ENCODE measurements around the gene FSTL3. TPM values are rescaled to one million over a fixed set of nuclear protein-coding genes. Genes with fewer than 3 reads are reported as not detected.
"Not testable (repeated sequence)": the region's sequence is repeated elsewhere in the genome, so short reads cannot be mapped to it uniquely, and the experiment has no call there.

The FSTL3 gene
- total RNA-seq, 4 donors from 2014 or later: 115 to 226 (median 217) TPM

GRCh38 chr19:662207-662961 lies 13.8 kb upstream of the FSTL3 start:
- Histone ChIP-seq H3K27me3 (no peaks in the 10 kb centered on the region), H3K27ac (replicated peaks in 1 of 4) (peak overlapping the region; percentile 89 to 96 (median 94)), H3K4me1 (peaks cover 63 to 74% (median 72%) of the 10 kb centered on the region in 4 donors), H3K4me3 (peak overlapping the region; percentile 81 to 100 (median 100)), H3K36me3 (peaks cover 0 to 13% (median 6%) of the 10 kb centered on the region in 4 donors), H3K9me3 (no peaks in the 10 kb centered on the region)
- WGBS: 0% methylated on average over 4 of the region's 81 CpGs
- DNase-seq (ENCODE audit: extremely low spot score): no peak
- intact Hi-C loops (cut with DNase I): no loop called here
- peak in 1 of 2 donors; percentile 16 for TF ChIP-seq POLR2AphosphoS5 (IDR thresholded peaks at IDR 0.05)
- TF ChIP-seq CTCF (IDR thresholded peaks at IDR 0.05): no peak
- TF ChIP-seq POLR2A (IDR thresholded peaks at IDR 0.05; ENCODE audit: low read depth): no peak
- TF ChIP-seq EP300 (IDR thresholded peaks at IDR 0.05): no peak

- intact Hi-C loops (cut with DNase I): no loop called here
- H3K9me3 ChIP-seq: no peaks in the 10 kb centered on the region
- no peaks in the 10 kb centered on the region for H3K27me3 ChIP-seq
- peak; percentile 99 for DNase-seq (ENCODE audit: extremely low spot score)
- 1% methylated on average over 37 of the region's 97 CpGs for WGBS
- peak within 1 kb of the TSS; percentile 92 to 96 (median 96) for H3K27ac ChIP-seq (replicated peaks in 1 of 4)
- peaks cover 57 to 67% (median 64%) of the 10 kb centered on the region in 4 donors for H3K4me1 ChIP-seq
- TF ChIP-seq CTCF (IDR thresholded peaks at IDR 0.05) (peak in 1 of 3 experiments; percentile 9), POLR2A (IDR thresholded peaks at IDR 0.05; ENCODE audit: low read depth) (no peak), EP300 (IDR thresholded peaks at IDR 0.05) (no peak), POLR2AphosphoS5 (IDR thresholded peaks at IDR 0.05) (peak; percentile 81 to 87)
- H3K4me3 ChIP-seq: peak within 1 kb of the TSS; percentile 81 to 100 (median 100)
- H3K36me3 ChIP-seq: peaks cover 0 to 7% (median 3%) of the 10 kb centered on the region in 4 donors
Observed at GRCh38 chr19:662962-663681, 13.1 kb upstream of the FSTL3 start, which contains the start of gene RNF126. TSS of gene RNF126 (minus strand) at chr19:663214. CDS start at chr19:663121, 93 bp downstream.

DNA sequence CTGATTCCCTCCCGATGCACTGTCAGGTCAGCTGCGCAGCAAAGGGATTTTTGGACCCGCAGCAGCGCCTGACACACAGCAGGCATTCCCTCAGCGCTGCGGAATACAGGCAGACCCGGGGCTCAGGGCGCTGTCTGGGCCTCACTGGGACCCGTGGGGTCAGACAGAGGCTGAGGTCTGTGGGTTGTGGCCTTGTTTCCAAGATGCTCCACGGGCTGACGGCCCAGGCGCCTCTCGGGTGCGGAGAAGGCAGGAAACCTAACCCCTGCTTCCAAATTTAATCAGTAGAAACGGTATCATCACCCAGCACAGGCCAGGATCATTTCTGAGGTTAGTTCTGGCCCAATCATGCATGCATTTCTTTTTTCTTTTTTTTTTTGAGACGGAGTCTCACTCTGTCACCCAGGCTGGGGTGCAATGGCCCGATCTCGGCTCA lies 12.5 kb upstream of the FSTL3 start:
- intact Hi-C loops (cut with DNase I): no loop called here
- no peaks in the 10 kb centered on the region for H3K9me3 ChIP-seq
- TF ChIP-seq POLR2A (IDR thresholded peaks at IDR 0.05; ENCODE audit: low read depth) (no peak), EP300 (IDR thresholded peaks at IDR 0.05) (no peak), CTCF (IDR thresholded peaks at IDR 0.05) (no peak), POLR2AphosphoS5 (IDR thresholded peaks at IDR 0.05) (no peak)
- 48% methylated on average over 16 of the region's 18 CpGs for WGBS
- peak overlapping the region; percentile 81 to 100 (median 100) for H3K4me3 ChIP-seq
- no peaks in the 10 kb centered on the region for H3K27me3 ChIP-seq
- DNase-seq (ENCODE audit: extremely low spot score): no peak
- peaks cover 51 to 61% (median 59%) of the 10 kb centered on the region in 4 donors for H3K4me1 ChIP-seq
- peak overlapping the region; percentile 92 to 96 (median 96) for H3K27ac ChIP-seq (replicated peaks in 1 of 4)
- H3K36me3 ChIP-seq: peaks cover 0 to 1% (median under 1%) of the 10 kb centered on the region in 4 donors

- Histone ChIP-seq H3K9me3 (no peaks in the 10 kb centered on the region), H3K27ac (replicated peaks in 1 of 4) (peak overlapping the region; percentile 10 to 46 (median 20)), H3K27me3 (no peaks in the 10 kb centered on the region), H3K4me1 (peaks cover 38 to 48% (median 46%) of the 10 kb centered on the region in 4 donors), H3K36me3 (no peaks in the 10 kb centered on the region), H3K4me3 (peak overlapping the region; percentile 26 to 51 (median 41))
- no peak for DNase-seq (ENCODE audit: extremely low spot score)
- WGBS: 15% methylated on average over 10 of the region's 24 CpGs
- intact Hi-C loops (cut with DNase I): loop anchor here (1.0 to 5.0 kb wide), 2 partner anchors 69 to 197 kb away; no protein-coding TSS in a partner anchor
- peak; percentile 50 to 63 for TF ChIP-seq POLR2AphosphoS5 (IDR thresholded peaks at IDR 0.05)
- TF ChIP-seq CTCF (IDR thresholded peaks at IDR 0.05): peak; percentile 92 to 99 (median 97)
- no peak for TF ChIP-seq POLR2A (IDR thresholded peaks at IDR 0.05; ENCODE audit: low read depth)
Observed at GRCh38 chr19:664913-665443, 11.2 kb upstream of the FSTL3 start.

DNA sequence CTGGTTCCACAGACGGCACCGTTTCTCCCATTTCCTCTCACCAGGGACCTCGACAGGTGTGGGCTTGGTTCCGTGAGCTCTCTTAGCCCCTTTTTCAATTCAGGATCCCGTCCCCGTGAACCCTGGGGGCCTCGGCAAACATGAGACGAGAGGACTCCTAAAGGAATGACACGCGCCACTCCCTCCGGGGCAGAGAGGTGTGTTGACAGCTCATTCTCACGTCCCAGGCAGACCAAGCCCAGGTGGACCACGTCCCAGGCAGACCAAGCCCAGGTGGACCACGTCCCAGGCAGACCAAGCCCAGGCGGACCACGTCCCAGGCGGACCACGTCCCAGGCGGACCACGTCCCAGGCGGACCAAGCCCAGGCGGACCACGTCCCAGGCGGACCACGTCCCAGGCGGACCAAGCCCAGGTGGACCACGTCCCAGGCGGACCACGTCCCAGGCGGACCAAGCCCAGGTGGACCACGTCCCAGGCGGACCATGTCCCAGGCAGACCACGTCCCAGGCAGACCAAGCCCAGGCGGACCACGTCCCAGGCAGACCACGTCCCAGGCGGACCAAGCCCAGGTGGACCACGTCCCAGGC lies 9.1 kb upstream of the FSTL3 start:
- intact Hi-C loops (cut with DNase I): loop anchor here (5.0 kb wide), 1 partner anchor 195 kb away; no protein-coding TSS in a partner anchor
- WGBS: 89% methylated on average over 19 of the region's 38 CpGs
- not testable (repeated sequence) for DNase-seq (ENCODE audit: extremely low spot score)

DNA sequence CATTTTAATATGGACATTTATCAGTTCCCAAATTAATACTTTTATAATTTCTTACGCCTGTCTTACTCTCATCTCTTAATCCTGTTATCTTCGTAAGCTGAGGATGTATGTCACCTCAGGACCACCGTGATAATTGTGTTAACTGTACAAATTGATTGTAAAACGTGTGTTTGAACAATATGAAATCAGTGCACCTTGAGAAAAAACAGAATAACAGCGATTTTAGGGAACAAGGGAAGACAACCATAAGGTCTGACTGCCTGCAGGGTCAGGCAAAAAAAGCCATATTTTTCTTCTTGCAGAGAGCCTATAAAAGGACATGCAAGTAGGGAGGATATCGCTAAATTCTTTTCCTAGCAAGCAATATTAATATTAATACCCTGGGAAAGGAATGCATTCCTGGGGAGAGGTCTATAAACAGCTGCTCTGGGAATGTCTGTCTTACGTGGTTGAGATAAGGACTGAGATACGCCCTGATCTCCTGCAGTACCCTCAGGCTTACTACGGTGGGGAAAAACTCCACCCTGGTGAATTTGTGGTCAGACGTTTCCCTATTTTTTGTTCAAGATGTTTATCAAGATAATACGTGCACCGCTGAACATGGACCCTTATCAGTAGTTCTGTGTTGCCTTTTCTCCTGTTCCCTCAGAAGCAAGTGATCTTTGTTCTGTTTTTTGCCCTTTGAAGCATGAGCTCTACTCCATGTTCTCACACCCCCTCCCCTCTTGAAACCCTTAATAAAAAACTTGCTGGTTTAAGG lies 7.3 kb upstream of the FSTL3 start:
- H3K27me3 ChIP-seq; DNase-seq (ENCODE audit: extremely low spot score); H3K9me3 ChIP-seq; H3K4me3 ChIP-seq; H3K36me3 ChIP-seq; H3K27ac ChIP-seq (replicated peaks in 1 of 4): not testable (repeated sequence)
- intact Hi-C loops (cut with DNase I): loop anchor here (5.0 kb wide), 1 partner anchor 193 kb away; no protein-coding TSS in a partner anchor
- WGBS: 76% methylated on average over 12 of the region's 12 CpGs
- H3K4me1 ChIP-seq: peaks cover 13 to 34% (median 30%) of the 10 kb centered on the region in 4 donors

More for the DNA sequence above, 9.1 kb upstream of the FSTL3 start:
- peaks cover 18 to 27% (median 25%) of the 10 kb centered on the region in 4 donors for H3K4me1 ChIP-seq
- not testable (repeated sequence) for H3K27ac ChIP-seq (replicated peaks in 1 of 4); H3K36me3 ChIP-seq; H3K27me3 ChIP-seq; H3K4me3 ChIP-seq; H3K9me3 ChIP-seq

Measured in esophagus muscularis mucosa (tissue), 4 donors.